Osteoblast (primary cell): ENCODE data around the gene RGMA. TPM values are rescaled to one million over a fixed set of nuclear protein-coding genes. Genes with fewer than 3 reads are reported as not detected.

ENCODE experiments used
- DNase-seq: peaks from one replicate; pipeline ENCODE4 v3.0.0; 2011; ENCODE audit warnings: low spot score, mixed read lengths; ENCODE audit not compliant: insufficient read length; ENCODE audit errors: missing footprints
- H2AFZ ChIP-seq: 2 replicates; pipeline ENCODE4 v1.6.0; 2011; ENCODE audit warnings: mild to moderate bottlenecking, low read length
- H3K27ac ChIP-seq: 2 replicates; pipeline ENCODE4 v1.5.1; 2011; ENCODE audit warnings: mild to moderate bottlenecking, low read depth, low read length, moderate library complexity
- H3K27me3 ChIP-seq: 2 replicates; pipeline ENCODE4 v1.6.0; 2012; ENCODE audit warnings: mild to moderate bottlenecking, control low read depth, inconsistent platforms, low read length, moderate library complexity; ENCODE audit not compliant: insufficient read depth
- H3K36me3 ChIP-seq: 2 replicates; pipeline ENCODE4 v1.5.1; 2011; ENCODE audit warnings: mild to moderate bottlenecking, low read length, control low read depth, moderate library complexity; ENCODE audit not compliant: insufficient read depth
- H3K4me1 ChIP-seq: 2 replicates; pipeline ENCODE4 v1.5.1; 2011; ENCODE audit warnings: mild to moderate bottlenecking, low read length, control low read depth, moderate library complexity; ENCODE audit not compliant: insufficient read depth
- H3K4me2 ChIP-seq: 2 replicates; pipeline ENCODE4 v1.6.0; 2011; ENCODE audit warnings: mild to moderate bottlenecking, low read length; ENCODE audit not compliant: insufficient read depth
- H3K4me3 ChIP-seq: fragments of 200-600 bp; sonication (generic); 3 replicates; pipeline ENCODE4 v1.5.1; 2012; ENCODE audit warnings: mild to moderate bottlenecking, low read length, inconsistent platforms; ENCODE audit not compliant: insufficient read depth
- H3K79me2 ChIP-seq: 2 replicates; pipeline ENCODE4 v1.6.0; 2012; ENCODE audit warnings: mild to moderate bottlenecking, low read length, control low read depth, inconsistent platforms; ENCODE audit not compliant: insufficient read depth
- H3K9me3 ChIP-seq: 2 replicates; pipeline ENCODE4 v1.5.1; 2011; ENCODE audit warnings: low read depth, low read length, control low read depth
- H4K20me1 ChIP-seq: 2 replicates; pipeline ENCODE4 v1.6.0; 2012; ENCODE audit warnings: mild to moderate bottlenecking, low read length, control low read depth; ENCODE audit not compliant: insufficient read depth
- total RNA-seq: library from RNA; depleted of rRNA; stranded (reverse); fragments of >200 nt; gene quantifications from 2 replicates; pipeline ENCODE4 v1.2.3, GENCODE V29; 2012
- TF ChIP-seq, protein P1 (sequence below): IDR thresholded peaks from 2 replicates; pipeline ENCODE4 v1.5.1; 2011; ENCODE audit warnings: mild to moderate bottlenecking, low read depth, low read length, moderate library complexity; ENCODE audit errors: extremely low read depth

Gene RGMA
- total RNA-seq, result 2.5 and 3.2 TPM in 2 replicates

GRCh38 chr15:93088981-93089726, at the start of gene RGMA:
Gene RGMA (minus strand): TSS chr15:93089211. CDS start chr15:93088932, 279 bp downstream.
- peak; percentile 86 for DNase-seq
- peak within 1 kb of the TSS; percentile 39 for H3K4me2 ChIP-seq
- H3K36me3 ChIP-seq, result no peaks in the 10 kb centered on the region
- no peaks in the 10 kb centered on the region for H3K79me2 ChIP-seq
- H3K9me3 ChIP-seq, result no peaks in the 10 kb centered on the region
- H3K4me1 ChIP-seq, result no peaks in the 10 kb centered on the region
- H3K4me3 ChIP-seq, result no peak within 1 kb of the TSS
- H3K27me3 ChIP-seq, result peaks cover 42% of the 10 kb centered on the region
- no peaks in the 10 kb centered on the region for H4K20me1 ChIP-seq
- TF ChIP-seq, protein P1, sequence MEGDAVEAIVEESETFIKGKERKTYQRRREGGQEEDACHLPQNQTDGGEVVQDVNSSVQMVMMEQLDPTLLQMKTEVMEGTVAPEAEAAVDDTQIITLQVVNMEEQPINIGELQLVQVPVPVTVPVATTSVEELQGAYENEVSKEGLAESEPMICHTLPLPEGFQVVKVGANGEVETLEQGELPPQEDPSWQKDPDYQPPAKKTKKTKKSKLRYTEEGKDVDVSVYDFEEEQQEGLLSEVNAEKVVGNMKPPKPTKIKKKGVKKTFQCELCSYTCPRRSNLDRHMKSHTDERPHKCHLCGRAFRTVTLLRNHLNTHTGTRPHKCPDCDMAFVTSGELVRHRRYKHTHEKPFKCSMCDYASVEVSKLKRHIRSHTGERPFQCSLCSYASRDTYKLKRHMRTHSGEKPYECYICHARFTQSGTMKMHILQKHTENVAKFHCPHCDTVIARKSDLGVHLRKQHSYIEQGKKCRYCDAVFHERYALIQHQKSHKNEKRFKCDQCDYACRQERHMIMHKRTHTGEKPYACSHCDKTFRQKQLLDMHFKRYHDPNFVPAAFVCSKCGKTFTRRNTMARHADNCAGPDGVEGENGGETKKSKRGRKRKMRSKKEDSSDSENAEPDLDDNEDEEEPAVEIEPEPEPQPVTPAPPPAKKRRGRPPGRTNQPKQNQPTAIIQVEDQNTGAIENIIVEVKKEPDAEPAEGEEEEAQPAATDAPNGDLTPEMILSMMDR, result no peak
- H2AFZ ChIP-seq, result no peak within 1 kb of the TSS
- no peak within 1 kb of the TSS for H3K27ac ChIP-seq

- Histone ChIP-seq H3K9me3 (no peaks in the 10 kb centered on the region), H3K4me1 (no peaks in the 10 kb centered on the region), H3K4me3 (no peak overlapping the region), H3K79me2 (no peaks in the 10 kb centered on the region), H3K27ac (no peak overlapping the region), H3K4me2 (no peak overlapping the region), H3K36me3 (no peaks in the 10 kb centered on the region), H2AFZ (no peak overlapping the region), H4K20me1 (no peaks in the 10 kb centered on the region), H3K27me3 (no peaks in the 10 kb centered on the region)
- TF ChIP-seq, protein P1, result no peak
- no peak for DNase-seq
Measured at GRCh38 chr15:93136606-93137005, 47.6 kb upstream of the RGMA start.

GRCh38 chr15:93135997-93136397, 47.0 kb upstream of the RGMA start:
- no peaks in the 10 kb centered on the region for H3K36me3 ChIP-seq
- no peaks in the 10 kb centered on the region for H3K9me3 ChIP-seq
- H2AFZ ChIP-seq, result no peak overlapping the region
- H3K27me3 ChIP-seq, result no peaks in the 10 kb centered on the region
- no peak for DNase-seq
- H4K20me1 ChIP-seq, result no peaks in the 10 kb centered on the region
- no peaks in the 10 kb centered on the region for H3K79me2 ChIP-seq
- H3K4me2 ChIP-seq, result no peak overlapping the region
- no peaks in the 10 kb centered on the region for H3K4me1 ChIP-seq
- H3K4me3 ChIP-seq, result no peak overlapping the region
- H3K27ac ChIP-seq, result no peak overlapping the region
- TF ChIP-seq, protein P1, result no peak

GRCh38 chr15:93135459-93135858, 46.4 kb upstream of the RGMA start:
- H4K20me1 ChIP-seq, result no peaks in the 10 kb centered on the region
- no peaks in the 10 kb centered on the region for H3K36me3 ChIP-seq
- H2AFZ ChIP-seq, result no peak overlapping the region
- no peak overlapping the region for H3K4me2 ChIP-seq
- no peaks in the 10 kb centered on the region for H3K9me3 ChIP-seq
- no peaks in the 10 kb centered on the region for H3K79me2 ChIP-seq
- no peak overlapping the region for H3K4me3 ChIP-seq
- H3K27me3 ChIP-seq, result no peaks in the 10 kb centered on the region
- H3K4me1 ChIP-seq, result no peaks in the 10 kb centered on the region
- TF ChIP-seq, protein P1, result no peak
- no peak overlapping the region for H3K27ac ChIP-seq
- DNase-seq, result no peak
